DOHH2 (cell line): ENCODE data around the gene ADAMTS3.

Source experiments
- H3F3A ChIP-seq: fragments of 200-600 bp; sonication (generic), shearing (Covaris generic); 2 replicates; pipeline ENCODE4 v1.6.0; 2016; ENCODE audit warnings: antibody characterized with exemption, mild to moderate bottlenecking; ENCODE audit not compliant: control insufficient read depth, insufficient read depth
- H3K27ac ChIP-seq: fragments of 200-600 bp; sonication (generic); 2 replicates; pipeline ENCODE4 v1.5.1; 2014; ENCODE audit warnings: low read depth, mild to moderate bottlenecking, low read length, moderate library complexity
- H3K27me3 ChIP-seq: fragments of 200-600 bp; sonication (generic); 2 replicates; pipeline ENCODE4 v1.6.1; 2014; ENCODE audit warnings: mild to moderate bottlenecking, low read length, mixed read lengths; ENCODE audit not compliant: control insufficient read depth
- H3K36me3 ChIP-seq: fragments of 200-600 bp; sonication (generic); 2 replicates; pipeline ENCODE4 v1.6.1; 2014; ENCODE audit warnings: mild to moderate bottlenecking, low read length, moderate library complexity, mixed read lengths; ENCODE audit not compliant: control insufficient read depth
- H3K4me1 ChIP-seq: fragments of 200-600 bp; sonication (generic); 2 replicates; pipeline ENCODE4 v1.6.1; 2014; ENCODE audit warnings: mild to moderate bottlenecking, low read length, mixed read lengths; ENCODE audit not compliant: control insufficient read depth
- H3K4me2 ChIP-seq: fragments of 200-600 bp; sonication (generic); 2 replicates; pipeline ENCODE4 v1.6.0; 2014; ENCODE audit warnings: mild to moderate bottlenecking, low read length, moderate library complexity
- H3K4me3 ChIP-seq: fragments of 200-600 bp; sonication (generic); 2 replicates; pipeline ENCODE4 v1.5.1; 2014; ENCODE audit warnings: mild to moderate bottlenecking, low read length, mixed read lengths
- H3K79me2 ChIP-seq: fragments of 200-600 bp; sonication (generic); 2 replicates; pipeline ENCODE4 v1.6.1; 2014; ENCODE audit warnings: mild to moderate bottlenecking, low read length, mixed read lengths; ENCODE audit not compliant: control insufficient read depth
- H3K9me2 ChIP-seq: fragments of 200-600 bp; sonication (generic); replicated peaks from 2 replicates; pipeline ENCODE4 v1.6.1; 2014; ENCODE audit warnings: mild to moderate bottlenecking, low read length, mixed read lengths; ENCODE audit not compliant: control insufficient read depth
- H3K9me3 ChIP-seq: fragments of 200-600 bp; sonication (generic); 2 replicates; pipeline ENCODE4 v1.6.1; 2014; ENCODE audit warnings: antibody characterized with exemption, low read length, mixed read lengths; ENCODE audit not compliant: control insufficient read depth, insufficient read depth
- H4K20me1 ChIP-seq: fragments of 200-600 bp; sonication (generic); 2 replicates; pipeline ENCODE4 v1.6.0; 2014; ENCODE audit warnings: low read depth, mild to moderate bottlenecking, antibody characterized with exemption, low read length, moderate library complexity; ENCODE audit not compliant: control insufficient read depth, insufficient read depth
- EZH2phosphoT487 ChIP-seq: fragments of 200-600 bp; sonication (generic); IDR thresholded peaks from 2 replicates; pipeline ENCODE4 v1.6.1; 2017; ENCODE audit warnings: borderline replicate concordance, mild to moderate bottlenecking, antibody characterized with exemption, low read length, moderate library complexity, mixed read lengths
- TF ChIP-seq, protein P1 (sequence below): fragments of 200-600 bp; sonication (generic); IDR thresholded peaks from one replicate; pipeline ENCODE4 v1.5.1; 2014; ENCODE audit warnings: antibody characterized with exemption, mild to moderate bottlenecking, low read depth, low read length; ENCODE audit not compliant: poor library complexity, severe bottlenecking

The ADAMTS3 gene

DNA sequence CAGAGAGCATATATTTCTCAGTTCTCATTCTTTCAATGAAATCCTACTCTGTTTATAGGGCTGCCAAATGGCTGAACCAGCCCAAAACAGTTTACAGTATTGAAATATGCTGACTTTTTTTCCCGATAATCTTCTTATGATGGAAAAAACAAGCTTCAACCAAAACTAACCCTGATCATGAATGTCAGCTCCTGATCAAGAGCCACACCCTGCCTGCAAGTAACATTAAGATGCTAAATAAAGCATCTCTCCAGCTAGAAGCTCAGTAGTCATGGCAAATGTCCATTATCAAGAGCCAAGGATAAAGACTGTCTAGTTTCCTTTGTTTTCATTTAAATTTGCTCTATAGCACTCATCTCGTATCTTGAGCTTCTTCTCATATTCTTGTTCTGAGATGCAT is 136.0 kb downstream of the ADAMTS3 start:
- TF ChIP-seq, protein P1, sequence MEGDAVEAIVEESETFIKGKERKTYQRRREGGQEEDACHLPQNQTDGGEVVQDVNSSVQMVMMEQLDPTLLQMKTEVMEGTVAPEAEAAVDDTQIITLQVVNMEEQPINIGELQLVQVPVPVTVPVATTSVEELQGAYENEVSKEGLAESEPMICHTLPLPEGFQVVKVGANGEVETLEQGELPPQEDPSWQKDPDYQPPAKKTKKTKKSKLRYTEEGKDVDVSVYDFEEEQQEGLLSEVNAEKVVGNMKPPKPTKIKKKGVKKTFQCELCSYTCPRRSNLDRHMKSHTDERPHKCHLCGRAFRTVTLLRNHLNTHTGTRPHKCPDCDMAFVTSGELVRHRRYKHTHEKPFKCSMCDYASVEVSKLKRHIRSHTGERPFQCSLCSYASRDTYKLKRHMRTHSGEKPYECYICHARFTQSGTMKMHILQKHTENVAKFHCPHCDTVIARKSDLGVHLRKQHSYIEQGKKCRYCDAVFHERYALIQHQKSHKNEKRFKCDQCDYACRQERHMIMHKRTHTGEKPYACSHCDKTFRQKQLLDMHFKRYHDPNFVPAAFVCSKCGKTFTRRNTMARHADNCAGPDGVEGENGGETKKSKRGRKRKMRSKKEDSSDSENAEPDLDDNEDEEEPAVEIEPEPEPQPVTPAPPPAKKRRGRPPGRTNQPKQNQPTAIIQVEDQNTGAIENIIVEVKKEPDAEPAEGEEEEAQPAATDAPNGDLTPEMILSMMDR = no peak
- TF ChIP-seq EZH2phosphoT487 = no peak
- Histone ChIP-seq H3K27me3 (no peaks in the 10 kb centered on the region), H3K4me2 (no peak overlapping the region), H3K4me3 (no peak overlapping the region), H3K27ac (no peak overlapping the region), H3F3A (no peaks in the 10 kb centered on the region), H3K79me2 (no peaks in the 10 kb centered on the region), H4K20me1 (no peaks in the 10 kb centered on the region), H3K4me1 (no peaks in the 10 kb centered on the region), H3K9me3 (no peaks in the 10 kb centered on the region), H3K9me2 (no peaks in the 10 kb centered on the region), H3K36me3 (no peaks in the 10 kb centered on the region)

DNA sequence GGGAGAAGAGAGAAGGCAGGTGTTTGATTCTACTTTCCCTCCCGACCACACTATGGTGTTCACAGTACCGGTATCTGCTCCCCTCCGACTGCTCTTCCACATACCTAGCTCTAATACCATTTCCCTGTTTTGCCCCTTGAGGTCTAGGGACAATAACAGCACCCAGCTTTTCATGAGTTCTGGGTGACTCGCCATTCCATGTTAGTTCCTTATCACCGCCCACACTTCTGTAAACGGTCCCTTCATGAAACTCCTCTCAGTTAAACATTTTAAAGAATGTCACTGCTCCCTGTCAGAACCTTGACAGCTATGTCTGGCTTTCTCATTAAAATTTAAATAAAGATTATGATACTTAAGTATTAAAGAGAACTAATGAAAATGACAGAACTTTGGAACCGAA is 136.7 kb downstream of the ADAMTS3 start:
- Histone ChIP-seq H3K27ac (no peak overlapping the region), H3K9me2 (no peaks in the 10 kb centered on the region), H3F3A (no peaks in the 10 kb centered on the region), H3K27me3 (no peaks in the 10 kb centered on the region), H3K4me3 (no peak overlapping the region), H3K36me3 (no peaks in the 10 kb centered on the region), H3K9me3 (no peaks in the 10 kb centered on the region), H4K20me1 (no peaks in the 10 kb centered on the region), H3K4me2 (no peak overlapping the region), H3K4me1 (no peaks in the 10 kb centered on the region), H3K79me2 (no peaks in the 10 kb centered on the region)
- TF ChIP-seq EZH2phosphoT487 = no peak
- TF ChIP-seq, protein P1 = no peak

DNA sequence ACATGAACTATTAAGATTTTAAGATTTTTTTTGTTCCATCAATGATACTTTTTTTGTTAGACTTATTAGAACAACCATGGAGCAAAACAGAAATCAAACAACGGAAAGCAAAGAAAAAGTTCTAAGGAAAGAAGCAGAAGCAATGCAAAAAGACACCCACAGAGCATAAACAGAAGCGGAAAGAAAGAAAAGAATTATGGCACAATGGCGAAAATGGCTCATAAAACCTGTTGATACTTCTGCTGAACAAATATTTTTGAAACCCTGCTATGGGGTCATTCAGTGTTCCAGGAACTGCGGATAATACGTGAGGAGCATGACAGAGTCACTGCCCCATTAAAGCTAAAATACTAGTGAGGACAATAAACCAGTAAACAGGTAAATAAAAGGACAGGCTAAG is 138.0 kb downstream of the ADAMTS3 start:
- Histone ChIP-seq H3K9me3 (no peaks in the 10 kb centered on the region), H3F3A (no peaks in the 10 kb centered on the region), H4K20me1 (no peaks in the 10 kb centered on the region), H3K4me1 (no peaks in the 10 kb centered on the region), H3K4me3 (no peak overlapping the region), H3K79me2 (no peaks in the 10 kb centered on the region), H3K36me3 (no peaks in the 10 kb centered on the region), H3K4me2 (no peak overlapping the region), H3K27ac (no peak overlapping the region), H3K9me2 (no peaks in the 10 kb centered on the region), H3K27me3 (no peaks in the 10 kb centered on the region)
- TF ChIP-seq EZH2phosphoT487 = no peak
- TF ChIP-seq, protein P1 = no peak

DNA sequence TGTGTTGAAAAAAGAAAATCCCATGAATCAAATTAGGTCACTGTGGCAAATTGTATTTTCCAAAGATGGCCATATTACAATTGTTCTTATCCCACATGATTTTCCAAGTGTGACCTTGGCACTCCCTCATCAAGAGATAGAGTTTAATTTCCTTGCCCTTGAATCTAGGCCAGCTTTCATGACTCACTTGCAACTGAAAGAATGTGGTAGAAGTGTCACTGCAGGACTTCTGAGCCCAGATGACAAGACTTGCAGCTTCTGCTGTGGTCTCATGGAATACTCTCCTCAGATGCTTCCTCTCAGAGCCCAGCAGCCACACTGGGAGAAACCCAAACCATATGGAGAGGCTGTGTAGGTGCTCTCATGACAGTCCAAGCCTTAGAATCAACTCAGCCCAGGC is 139.0 kb downstream of the ADAMTS3 start:
- Histone ChIP-seq H3F3A (no peaks in the 10 kb centered on the region), H3K4me2 (no peak overlapping the region), H3K9me2 (no peaks in the 10 kb centered on the region), H3K4me3 (no peak overlapping the region), H4K20me1 (no peaks in the 10 kb centered on the region), H3K79me2 (no peaks in the 10 kb centered on the region), H3K27ac (no peak overlapping the region), H3K27me3 (no peaks in the 10 kb centered on the region), H3K36me3 (no peaks in the 10 kb centered on the region), H3K4me1 (no peaks in the 10 kb centered on the region), H3K9me3 (no peaks in the 10 kb centered on the region)
- no peak for TF ChIP-seq EZH2phosphoT487
- TF ChIP-seq, protein P1 = no peak
